Ishikawa (cell line): ENCODE measurements around the gene APBA3.
A peak's percentile ranks its signal among the peaks of the same experiment; 100 is the strongest.

ENCODE experiments used
- CEBPB ChIP-seq: IDR thresholded peaks from 2 replicates; pipeline ENCODE4 v1.6.1; 2012
- CREB1 ChIP-seq: IDR thresholded peaks from 2 replicates; pipeline ENCODE4 v1.6.1; 2012; ENCODE audit warnings: low read depth
- EGR1 ChIP-seq: IDR thresholded peaks from 2 replicates; pipeline ENCODE4 v1.6.1; 2012
- EP300 ChIP-seq: IDR thresholded peaks from 2 replicates; pipeline ENCODE4 v1.6.1; 2012; ENCODE audit warnings: borderline replicate concordance
- FOXM1 ChIP-seq: IDR thresholded peaks from 2 replicates; pipeline ENCODE4 v1.6.1; 2012; ENCODE audit warnings: low read depth, borderline replicate concordance
- NFIC ChIP-seq: IDR thresholded peaks from 2 replicates; pipeline ENCODE4 v1.6.1; 2012
- RAD21 ChIP-seq: IDR thresholded peaks from 2 replicates; pipeline ENCODE4 v1.6.1; 2012; ENCODE audit warnings: low read depth
- TAF1 ChIP-seq: IDR thresholded peaks from 2 replicates; pipeline ENCODE4 v1.6.1; 2012; ENCODE audit warnings: low read depth, mild to moderate bottlenecking
- TCF12 ChIP-seq: IDR thresholded peaks from 2 replicates; pipeline ENCODE4 v1.6.1; 2012; ENCODE audit warnings: low read depth
- TEAD4 ChIP-seq: IDR thresholded peaks from 2 replicates; pipeline ENCODE4 v1.6.1; 2012
- YY1 ChIP-seq: IDR thresholded peaks from 2 replicates; pipeline ENCODE4 v1.6.1; 2012; ENCODE audit warnings: low read depth
- ZBTB7A ChIP-seq: IDR thresholded peaks from 2 replicates; pipeline ENCODE4 v1.6.1; 2012; ENCODE audit warnings: low read depth
- TF ChIP-seq, protein P1 (sequence below): IDR thresholded peaks from 2 replicates; pipeline ENCODE4 v1.6.1; 2012
- TF ChIP-seq, protein P2 (sequence below): IDR thresholded peaks from 2 replicates; pipeline ENCODE4 v1.6.1; 2012; ENCODE audit warnings: low read depth, mild to moderate bottlenecking
- TF ChIP-seq, protein P3 (sequence below): IDR thresholded peaks from 2 replicates; pipeline ENCODE4 v1.6.1; 2012

Gene APBA3

DNA sequence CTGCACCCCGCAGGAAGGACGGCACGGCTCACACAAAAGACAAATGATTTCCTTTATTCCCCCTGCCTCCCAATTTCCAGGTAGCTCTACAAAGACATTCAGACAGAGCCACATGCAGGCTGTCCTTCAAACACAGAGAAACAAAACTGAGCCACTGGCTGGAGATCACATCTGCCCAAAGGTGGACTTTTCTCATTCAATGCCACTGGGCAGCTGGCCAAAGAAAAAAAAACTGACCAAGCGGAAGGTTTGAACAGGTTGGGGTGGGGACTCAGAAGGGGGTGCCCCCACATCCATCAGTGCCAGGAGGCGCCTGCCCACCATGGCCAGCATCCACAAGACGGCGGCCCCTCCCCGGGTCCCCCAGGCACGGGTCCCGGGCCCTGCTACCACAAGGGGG is 42.5 kb upstream of the APBA3 start:
- TF ChIP-seq NFIC (peak; percentile 49), TAF1 (no peak), FOXM1 (no peak), TEAD4 (no peak)

DNA sequence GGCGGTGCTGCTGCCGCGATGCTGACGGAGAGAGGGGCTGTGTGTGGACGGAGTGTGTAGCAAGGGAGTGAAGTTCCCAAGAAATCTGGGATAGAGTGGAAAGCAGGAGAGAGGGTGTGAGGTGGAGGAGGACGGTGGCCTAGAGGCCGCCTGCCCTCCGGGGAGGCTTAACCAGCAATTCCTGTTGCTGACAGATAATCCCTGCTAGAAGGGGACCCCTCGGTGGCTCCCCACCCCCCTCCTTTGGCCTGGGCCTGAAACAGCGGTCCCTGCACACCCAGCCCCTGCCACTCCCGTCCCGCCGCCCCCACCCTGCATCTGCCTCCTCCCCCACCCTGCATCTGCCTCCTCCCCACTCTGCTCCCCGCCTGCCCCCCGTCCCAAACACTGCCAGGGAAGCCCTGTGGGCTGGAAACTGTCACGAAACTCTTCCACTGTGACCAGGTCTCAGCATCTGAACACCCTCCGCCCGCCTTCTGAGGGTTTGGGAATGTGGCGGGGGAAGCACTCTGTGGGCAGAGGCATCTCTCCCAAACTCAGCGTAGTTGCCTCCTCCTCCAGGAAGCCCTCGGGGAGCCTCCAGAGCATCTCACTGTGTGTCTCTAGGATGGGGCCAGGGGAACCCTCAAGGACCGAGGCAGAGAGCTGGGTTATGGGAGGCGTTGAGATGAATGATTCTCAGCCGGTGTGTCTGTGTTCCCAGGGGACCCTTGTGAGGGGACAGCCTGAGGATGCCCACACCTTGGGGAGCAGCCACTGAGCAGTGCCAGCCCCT is 41.8 kb upstream of the APBA3 start:
- TF ChIP-seq TEAD4: no peak
- no peak for TF ChIP-seq YY1
- no peak for TF ChIP-seq EP300
- TF ChIP-seq, protein P1, sequence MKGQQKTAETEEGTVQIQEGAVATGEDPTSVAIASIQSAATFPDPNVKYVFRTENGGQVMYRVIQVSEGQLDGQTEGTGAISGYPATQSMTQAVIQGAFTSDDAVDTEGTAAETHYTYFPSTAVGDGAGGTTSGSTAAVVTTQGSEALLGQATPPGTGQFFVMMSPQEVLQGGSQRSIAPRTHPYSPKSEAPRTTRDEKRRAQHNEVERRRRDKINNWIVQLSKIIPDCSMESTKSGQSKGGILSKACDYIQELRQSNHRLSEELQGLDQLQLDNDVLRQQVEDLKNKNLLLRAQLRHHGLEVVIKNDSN: no peak
- no peak for TF ChIP-seq EGR1
- TF ChIP-seq ZBTB7A: no peak
- no peak for TF ChIP-seq FOXM1
- TF ChIP-seq, protein P2, sequence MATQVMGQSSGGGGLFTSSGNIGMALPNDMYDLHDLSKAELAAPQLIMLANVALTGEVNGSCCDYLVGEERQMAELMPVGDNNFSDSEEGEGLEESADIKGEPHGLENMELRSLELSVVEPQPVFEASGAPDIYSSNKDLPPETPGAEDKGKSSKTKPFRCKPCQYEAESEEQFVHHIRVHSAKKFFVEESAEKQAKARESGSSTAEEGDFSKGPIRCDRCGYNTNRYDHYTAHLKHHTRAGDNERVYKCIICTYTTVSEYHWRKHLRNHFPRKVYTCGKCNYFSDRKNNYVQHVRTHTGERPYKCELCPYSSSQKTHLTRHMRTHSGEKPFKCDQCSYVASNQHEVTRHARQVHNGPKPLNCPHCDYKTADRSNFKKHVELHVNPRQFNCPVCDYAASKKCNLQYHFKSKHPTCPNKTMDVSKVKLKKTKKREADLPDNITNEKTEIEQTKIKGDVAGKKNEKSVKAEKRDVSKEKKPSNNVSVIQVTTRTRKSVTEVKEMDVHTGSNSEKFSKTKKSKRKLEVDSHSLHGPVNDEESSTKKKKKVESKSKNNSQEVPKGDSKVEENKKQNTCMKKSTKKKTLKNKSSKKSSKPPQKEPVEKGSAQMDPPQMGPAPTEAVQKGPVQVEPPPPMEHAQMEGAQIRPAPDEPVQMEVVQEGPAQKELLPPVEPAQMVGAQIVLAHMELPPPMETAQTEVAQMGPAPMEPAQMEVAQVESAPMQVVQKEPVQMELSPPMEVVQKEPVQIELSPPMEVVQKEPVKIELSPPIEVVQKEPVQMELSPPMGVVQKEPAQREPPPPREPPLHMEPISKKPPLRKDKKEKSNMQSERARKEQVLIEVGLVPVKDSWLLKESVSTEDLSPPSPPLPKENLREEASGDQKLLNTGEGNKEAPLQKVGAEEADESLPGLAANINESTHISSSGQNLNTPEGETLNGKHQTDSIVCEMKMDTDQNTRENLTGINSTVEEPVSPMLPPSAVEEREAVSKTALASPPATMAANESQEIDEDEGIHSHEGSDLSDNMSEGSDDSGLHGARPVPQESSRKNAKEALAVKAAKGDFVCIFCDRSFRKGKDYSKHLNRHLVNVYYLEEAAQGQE: no peak
- TF ChIP-seq TAF1: no peak
- TF ChIP-seq RAD21: no peak
- TF ChIP-seq CREB1: no peak
- no peak for TF ChIP-seq NFIC
- no peak for TF ChIP-seq CEBPB
- TF ChIP-seq, protein P3, sequence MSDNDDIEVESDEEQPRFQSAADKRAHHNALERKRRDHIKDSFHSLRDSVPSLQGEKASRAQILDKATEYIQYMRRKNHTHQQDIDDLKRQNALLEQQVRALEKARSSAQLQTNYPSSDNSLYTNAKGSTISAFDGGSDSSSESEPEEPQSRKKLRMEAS: no peak
- no peak for TF ChIP-seq TCF12

DNA sequence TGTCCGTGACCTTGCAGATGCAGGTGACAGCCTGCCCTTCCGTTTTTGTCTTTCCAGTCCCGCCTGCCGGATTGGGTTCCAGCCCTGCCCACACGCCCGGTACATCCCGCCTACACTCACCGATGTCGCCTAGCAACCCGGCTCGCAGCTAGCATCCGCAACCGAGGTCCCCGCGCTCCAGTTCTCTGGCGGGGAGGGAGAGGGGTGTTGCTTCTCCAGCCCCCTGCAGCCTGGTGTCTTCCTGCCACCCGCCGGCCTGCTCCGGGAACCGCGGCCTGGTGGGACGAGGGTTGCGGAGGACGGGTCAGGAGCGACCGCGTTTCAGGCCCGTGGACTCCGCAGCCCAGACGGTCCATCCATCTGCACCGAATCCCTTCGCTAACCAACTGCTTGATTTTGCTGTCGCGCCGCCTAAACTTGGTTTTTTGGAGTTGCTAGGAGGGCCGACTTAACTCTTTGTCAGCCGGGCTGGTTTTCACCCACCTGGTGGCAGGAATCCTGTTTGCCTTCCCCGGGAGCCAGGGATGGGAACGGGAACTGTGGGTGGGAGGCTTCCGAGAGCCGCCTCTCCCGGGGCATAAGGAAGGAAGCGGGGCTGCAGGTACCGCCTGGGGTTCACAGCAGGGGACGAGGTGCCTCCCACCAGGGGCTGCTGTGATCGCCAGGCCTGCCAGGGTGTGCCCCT is 40.1 kb upstream of the APBA3 start:
- no peak for TF ChIP-seq YY1
- TF ChIP-seq TCF12: no peak
- TF ChIP-seq EGR1: peak; percentile 54; the same call in 1 of the 2 replicates
- TF ChIP-seq CREB1: no peak

DNA sequence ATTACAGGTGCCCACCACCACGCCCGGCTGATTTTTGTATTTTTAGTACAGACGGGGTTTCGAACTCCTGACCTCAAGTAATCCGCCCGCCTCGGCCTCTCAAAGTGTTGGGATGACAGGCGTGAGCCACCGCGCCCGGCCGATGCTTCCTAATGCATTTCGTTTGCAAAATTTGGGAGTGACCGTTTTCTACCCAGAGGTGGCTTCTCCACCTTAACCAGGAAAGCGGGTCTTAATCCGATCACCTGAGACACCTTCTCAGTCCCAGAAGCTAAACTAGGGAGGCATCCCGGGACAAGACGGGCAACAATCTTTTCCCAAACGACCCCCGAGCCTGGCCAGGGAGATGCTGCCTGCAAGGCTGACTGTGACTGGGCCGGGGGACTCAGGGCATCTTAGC is 39.5 kb upstream of the APBA3 start:
- TF ChIP-seq RAD21: no peak
- no peak for TF ChIP-seq ZBTB7A
- TF ChIP-seq FOXM1: no peak
- no peak for TF ChIP-seq EP300
- TF ChIP-seq CREB1: no peak
- TF ChIP-seq NFIC: no peak
- TF ChIP-seq, protein P1: no peak

DNA sequence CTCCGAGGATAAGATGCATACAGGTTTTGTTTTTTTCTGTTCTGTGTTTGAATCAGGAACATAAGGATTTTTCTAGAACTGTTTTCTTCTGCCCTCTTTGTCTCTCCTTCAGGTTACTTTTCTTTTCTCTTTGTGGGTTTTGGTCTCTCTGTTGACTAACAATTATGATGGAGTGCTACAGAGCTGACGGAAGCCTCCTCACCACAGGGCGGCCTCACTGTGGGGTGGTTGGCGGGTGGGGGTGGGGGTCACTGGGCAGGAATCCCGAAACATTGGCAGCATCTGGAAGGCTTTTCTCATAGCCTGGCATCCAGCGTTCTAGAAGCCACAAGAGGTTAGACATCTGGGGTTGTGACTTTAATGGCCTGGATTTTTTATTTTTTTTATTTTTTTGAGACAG is 36.6 kb upstream of the APBA3 start:
- TF ChIP-seq, protein P3: no peak
- TF ChIP-seq CREB1 (no peak), TEAD4 (no peak), NFIC (no peak), CEBPB (no peak), EP300 (no peak), FOXM1 (no peak), TAF1 (no peak), EGR1 (no peak)
- TF ChIP-seq, protein P1: no peak
- TF ChIP-seq, protein P2: no peak

DNA sequence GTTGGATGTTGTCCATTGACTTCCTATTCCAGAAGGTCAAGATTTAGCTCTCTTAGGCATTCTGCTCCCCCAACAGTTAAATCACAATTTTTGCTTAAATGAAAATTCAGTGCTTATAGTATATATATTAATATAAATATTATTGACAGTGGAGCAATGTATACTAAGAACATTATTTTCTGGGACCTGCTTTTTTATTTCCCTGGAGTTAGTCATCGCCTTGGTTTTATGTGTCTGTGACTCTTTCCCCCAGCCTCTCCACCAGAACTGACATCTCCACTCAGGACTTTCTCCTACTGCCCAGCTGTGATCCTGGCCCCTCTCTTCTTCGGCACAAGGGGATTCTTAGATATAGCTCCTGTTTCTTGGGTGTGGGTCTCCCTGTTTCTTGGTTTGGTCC is 34.9 kb upstream of the APBA3 start:
- TF ChIP-seq TAF1 (no peak), TEAD4 (no peak), NFIC (no peak), YY1 (no peak), ZBTB7A (no peak), FOXM1 (no peak), RAD21 (no peak)
- TF ChIP-seq, protein P3: no peak
- TF ChIP-seq, protein P2: no peak
